ENCODE data around the gene PXMP2.
"Not testable (repeated sequence)": the region's sequence is repeated elsewhere in the genome, so short reads cannot be mapped to it uniquely, and the experiment has no call there.

Gene PXMP2

DNA sequence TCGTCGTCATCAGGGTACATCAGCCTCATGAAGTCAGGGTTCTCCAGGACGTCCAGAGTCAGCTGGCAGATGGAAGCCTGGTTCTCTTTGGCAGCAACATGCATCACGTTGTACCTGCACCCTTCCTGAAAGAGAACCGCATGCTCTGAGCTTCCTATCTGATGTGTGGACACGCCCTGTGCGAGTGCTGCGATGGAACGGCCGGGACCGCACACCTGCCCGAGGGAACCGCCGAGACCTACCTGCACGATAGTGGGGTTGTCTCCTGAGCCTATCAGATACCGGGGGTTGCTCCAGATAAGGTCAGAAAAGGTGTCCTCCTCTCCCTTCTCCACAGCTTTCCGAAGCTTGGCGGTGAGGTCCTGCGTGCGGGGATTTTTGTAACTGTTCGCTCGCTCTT, 60.5 kb downstream of the PXMP2 start:
- TF ChIP-seq, protein P1, sequence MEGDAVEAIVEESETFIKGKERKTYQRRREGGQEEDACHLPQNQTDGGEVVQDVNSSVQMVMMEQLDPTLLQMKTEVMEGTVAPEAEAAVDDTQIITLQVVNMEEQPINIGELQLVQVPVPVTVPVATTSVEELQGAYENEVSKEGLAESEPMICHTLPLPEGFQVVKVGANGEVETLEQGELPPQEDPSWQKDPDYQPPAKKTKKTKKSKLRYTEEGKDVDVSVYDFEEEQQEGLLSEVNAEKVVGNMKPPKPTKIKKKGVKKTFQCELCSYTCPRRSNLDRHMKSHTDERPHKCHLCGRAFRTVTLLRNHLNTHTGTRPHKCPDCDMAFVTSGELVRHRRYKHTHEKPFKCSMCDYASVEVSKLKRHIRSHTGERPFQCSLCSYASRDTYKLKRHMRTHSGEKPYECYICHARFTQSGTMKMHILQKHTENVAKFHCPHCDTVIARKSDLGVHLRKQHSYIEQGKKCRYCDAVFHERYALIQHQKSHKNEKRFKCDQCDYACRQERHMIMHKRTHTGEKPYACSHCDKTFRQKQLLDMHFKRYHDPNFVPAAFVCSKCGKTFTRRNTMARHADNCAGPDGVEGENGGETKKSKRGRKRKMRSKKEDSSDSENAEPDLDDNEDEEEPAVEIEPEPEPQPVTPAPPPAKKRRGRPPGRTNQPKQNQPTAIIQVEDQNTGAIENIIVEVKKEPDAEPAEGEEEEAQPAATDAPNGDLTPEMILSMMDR (IDR thresholded peaks at IDR 0.05; ENCODE audit: insufficient read depth, low read length, poor library complexity, severe bottlenecking) = no peak
- no peak for TF ChIP-seq EZH2phosphoT487 (conservative IDR thresholded peaks at IDR 0.05; ENCODE audit: low read length)
- Histone ChIP-seq H3K79me2 (ENCODE audit: insufficient read depth, low read length) (peaks cover 65% of the 10 kb centered on the region), H3K36me3 (ENCODE audit: low read length) (peaks cover 45% of the 10 kb centered on the region), H3K4me3 (ENCODE audit: insufficient read depth, low read length, poor library complexity, severe bottlenecking) (no peak overlapping the region), H3K4me2 (ENCODE audit: low read depth, low read length, poor library complexity, severe bottlenecking) (no peak overlapping the region), H2AFZ (ENCODE audit: low read depth, low read length, severe bottlenecking) (no peak overlapping the region), H3K27ac (ENCODE audit: low read depth, low read length) (no peak overlapping the region), H4K20me1 (ENCODE audit: low read depth, low read length) (peaks cover 17% of the 10 kb centered on the region; the same call in 1 of the 2 replicates), H3K9ac (ENCODE audit: low read length) (no peak overlapping the region), H3K9me2 (replicated peaks; ENCODE audit: insufficient read depth, low read length) (no peaks in the 10 kb centered on the region), H3F3A (ENCODE audit: insufficient read depth) (0 out of 2 replicates have a peak, but pooled peaks cover 2% of the 10 kb centered on the region), H3K9me3 (ENCODE audit: insufficient read depth, low read length) (no peaks in the 10 kb centered on the region), H3K27me3 (ENCODE audit: low read length) (no peaks in the 10 kb centered on the region)

DNA sequence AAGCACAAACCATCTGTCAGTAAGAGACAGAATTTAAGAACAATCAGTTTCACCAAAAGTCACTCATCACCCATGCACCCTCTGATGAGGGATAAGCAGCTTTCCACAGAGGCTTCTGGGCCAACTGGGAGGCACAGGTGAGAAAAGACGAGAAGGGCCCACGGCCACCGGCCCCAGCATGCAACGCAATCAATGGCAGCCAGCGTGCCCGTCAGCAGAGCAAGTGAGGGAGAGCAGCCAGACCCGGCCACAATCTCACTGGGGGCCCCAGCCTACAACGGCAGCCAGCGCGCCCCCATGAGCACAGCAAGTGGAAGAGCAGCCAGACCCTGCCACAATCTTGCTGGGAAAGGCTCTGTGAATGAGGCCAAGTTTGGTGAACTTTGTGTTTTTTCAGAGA, 60.9 kb downstream of the PXMP2 start:
- Histone ChIP-seq H3K36me3 (ENCODE audit: low read length) (peaks cover 41% of the 10 kb centered on the region), H3K4me3 (ENCODE audit: insufficient read depth, low read length, poor library complexity, severe bottlenecking) (no peak overlapping the region), H3K9ac (ENCODE audit: low read length) (no peak overlapping the region), H3K9me2 (replicated peaks; ENCODE audit: insufficient read depth, low read length) (no peaks in the 10 kb centered on the region), H3K9me3 (ENCODE audit: insufficient read depth, low read length) (no peaks in the 10 kb centered on the region), H3K27ac (ENCODE audit: low read depth, low read length) (no peak overlapping the region), H4K20me1 (ENCODE audit: low read depth, low read length) (peaks cover 19% of the 10 kb centered on the region; the same call in 1 of the 2 replicates), H3K79me2 (ENCODE audit: insufficient read depth, low read length) (peaks cover 65% of the 10 kb centered on the region), H3K27me3 (ENCODE audit: low read length) (no peaks in the 10 kb centered on the region), H3F3A (ENCODE audit: insufficient read depth) (0 out of 2 replicates have a peak, but pooled peaks cover 2% of the 10 kb centered on the region), H2AFZ (ENCODE audit: low read depth, low read length, severe bottlenecking) (no peak overlapping the region), H3K4me2 (ENCODE audit: low read depth, low read length, poor library complexity, severe bottlenecking) (no peak overlapping the region)
- TF ChIP-seq, protein P1 (IDR thresholded peaks at IDR 0.05; ENCODE audit: insufficient read depth, low read length, poor library complexity, severe bottlenecking) = no peak
- no peak for TF ChIP-seq EZH2phosphoT487 (conservative IDR thresholded peaks at IDR 0.05; ENCODE audit: low read length)

DNA sequence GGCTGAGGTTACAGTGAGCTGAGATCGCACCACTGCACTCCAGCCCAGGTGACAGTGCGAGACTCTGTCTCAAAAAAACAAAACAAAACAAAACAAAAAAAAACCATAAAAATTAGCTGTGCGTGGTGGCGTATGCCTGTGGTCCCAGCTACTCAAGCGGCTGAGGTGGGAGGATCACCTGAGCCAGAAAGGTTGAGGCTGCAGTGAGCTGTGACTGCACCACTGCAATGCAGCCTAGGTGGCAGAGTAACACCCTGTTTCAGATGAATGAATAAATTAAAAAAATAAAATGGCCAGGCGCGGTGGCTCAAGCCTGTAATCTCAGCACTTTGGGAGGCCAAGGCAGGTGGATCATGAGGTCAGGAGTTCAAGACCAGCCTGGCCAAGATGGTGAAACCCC, 66.3 kb downstream of the PXMP2 start:
- not testable (repeated sequence) for H3F3A ChIP-seq (ENCODE audit: insufficient read depth); H3K9me2 ChIP-seq (replicated peaks; ENCODE audit: insufficient read depth, low read length); H3K9me3 ChIP-seq (ENCODE audit: insufficient read depth, low read length); H3K27me3 ChIP-seq (ENCODE audit: low read length); H3K4me2 ChIP-seq (ENCODE audit: low read depth, low read length, poor library complexity, severe bottlenecking); H3K9ac ChIP-seq (ENCODE audit: low read length); H3K4me3 ChIP-seq (ENCODE audit: insufficient read depth, low read length, poor library complexity, severe bottlenecking); H2AFZ ChIP-seq (ENCODE audit: low read depth, low read length, severe bottlenecking); H3K27ac ChIP-seq (ENCODE audit: low read depth, low read length)
- Histone ChIP-seq H3K79me2 (ENCODE audit: insufficient read depth, low read length) (peaks cover 80% of the 10 kb centered on the region), H3K36me3 (ENCODE audit: low read length) (peaks cover 27% of the 10 kb centered on the region; the same call in 1 of the 2 replicates), H4K20me1 (ENCODE audit: low read depth, low read length) (peaks cover 18% of the 10 kb centered on the region; the same call in 1 of the 2 replicates)

DNA sequence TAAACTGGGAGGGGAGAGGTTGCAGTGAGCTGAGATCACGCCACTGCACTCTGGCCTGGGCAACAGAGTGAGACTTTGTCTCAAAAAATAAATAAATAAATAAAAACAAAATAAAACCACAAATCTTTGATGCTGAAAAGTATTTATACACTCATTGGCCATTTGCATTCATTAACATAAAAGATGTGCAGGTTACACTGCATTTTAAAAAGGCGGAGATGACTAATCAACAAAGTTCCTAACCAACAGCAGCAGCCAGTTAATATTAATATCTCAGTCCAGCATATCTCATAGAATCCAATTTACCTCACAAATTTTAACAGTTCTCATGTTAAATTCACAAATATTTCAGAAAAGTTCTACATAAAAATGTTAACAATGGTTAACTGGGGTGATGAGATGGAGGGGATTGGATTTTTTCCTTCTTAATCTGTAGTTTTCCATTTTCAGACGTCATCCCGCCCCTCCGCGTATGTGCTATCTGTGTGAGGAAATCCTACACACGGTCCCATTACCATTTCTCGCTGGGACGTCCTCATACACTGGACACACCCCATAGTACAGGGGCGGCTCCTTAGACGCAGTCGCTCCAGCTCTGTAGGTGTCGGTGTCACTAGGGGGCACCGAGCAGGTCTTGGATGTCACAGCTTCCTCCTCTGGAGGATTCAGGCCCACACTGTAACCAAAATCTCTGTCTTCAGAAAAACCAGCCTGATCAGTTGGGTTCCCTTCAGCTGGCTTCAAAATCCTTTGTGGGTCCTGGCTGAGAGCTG, 67.0 kb downstream of the PXMP2 start:
- Histone ChIP-seq H3K9me2 (replicated peaks; ENCODE audit: insufficient read depth, low read length) (no peaks in the 10 kb centered on the region), H3K9ac (ENCODE audit: low read length) (no peak overlapping the region), H3K27me3 (ENCODE audit: low read length) (no peaks in the 10 kb centered on the region), H3K9me3 (ENCODE audit: insufficient read depth, low read length) (no peaks in the 10 kb centered on the region), H4K20me1 (ENCODE audit: low read depth, low read length) (peaks cover 18% of the 10 kb centered on the region; the same call in 1 of the 2 replicates), H3K27ac (ENCODE audit: low read depth, low read length) (no peak overlapping the region), H3K36me3 (ENCODE audit: low read length) (peaks cover 27% of the 10 kb centered on the region; the same call in 1 of the 2 replicates), H2AFZ (ENCODE audit: low read depth, low read length, severe bottlenecking) (no peak overlapping the region), H3K79me2 (ENCODE audit: insufficient read depth, low read length) (peaks cover 86% of the 10 kb centered on the region), H3F3A (ENCODE audit: insufficient read depth) (no peaks in the 10 kb centered on the region; the same call in 1 of the 2 replicates), H3K4me3 (ENCODE audit: insufficient read depth, low read length, poor library complexity, severe bottlenecking) (no peak overlapping the region), H3K4me2 (ENCODE audit: low read depth, low read length, poor library complexity, severe bottlenecking) (no peak overlapping the region)
- TF ChIP-seq, protein P1 (IDR thresholded peaks at IDR 0.05; ENCODE audit: insufficient read depth, low read length, poor library complexity, severe bottlenecking) = no peak
- no peak for TF ChIP-seq EZH2phosphoT487 (conservative IDR thresholded peaks at IDR 0.05; ENCODE audit: low read length)

Data from SU-DHL-6 (cell line).